B cell (primary cell): ENCODE results near the gene PRLR.

ENCODE experiments used
- EZH2 ChIP-seq: IDR thresholded peaks from 2 replicates; pipeline ENCODE4 v1.6.1; 2012; ENCODE audit warnings: borderline replicate concordance, low read depth, mild to moderate bottlenecking, moderate library complexity, low read length; ENCODE audit not compliant: insufficient read depth, poor library complexity, severe bottlenecking
- TF ChIP-seq, protein P1 (sequence below): fragments of 200-600 bp; IDR thresholded peaks from one replicate; pipeline ENCODE4 v1.8.0; 2022; ENCODE audit warnings: antibody characterized with exemption, mild to moderate bottlenecking

DNA sequence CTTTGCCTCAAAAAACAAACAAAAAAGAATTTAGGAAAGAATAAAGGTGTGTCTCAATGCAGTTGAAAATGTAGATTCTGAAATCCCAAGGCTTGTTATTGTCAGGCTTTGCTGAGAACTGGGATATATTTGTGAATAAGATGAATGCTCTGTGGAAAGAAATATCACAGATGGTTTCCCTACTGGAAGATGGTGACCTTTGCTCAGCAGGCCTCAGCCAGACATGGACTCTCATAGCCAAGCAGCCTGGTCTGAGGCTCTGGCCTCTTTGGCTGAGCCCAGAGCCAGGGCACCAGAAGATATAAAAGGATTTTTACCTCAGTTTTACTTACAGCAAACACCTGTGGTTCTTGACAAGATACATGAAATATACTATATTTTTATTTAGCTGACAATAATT is 219.6 kb downstream of the PRLR start:
- TF ChIP-seq, protein P1, sequence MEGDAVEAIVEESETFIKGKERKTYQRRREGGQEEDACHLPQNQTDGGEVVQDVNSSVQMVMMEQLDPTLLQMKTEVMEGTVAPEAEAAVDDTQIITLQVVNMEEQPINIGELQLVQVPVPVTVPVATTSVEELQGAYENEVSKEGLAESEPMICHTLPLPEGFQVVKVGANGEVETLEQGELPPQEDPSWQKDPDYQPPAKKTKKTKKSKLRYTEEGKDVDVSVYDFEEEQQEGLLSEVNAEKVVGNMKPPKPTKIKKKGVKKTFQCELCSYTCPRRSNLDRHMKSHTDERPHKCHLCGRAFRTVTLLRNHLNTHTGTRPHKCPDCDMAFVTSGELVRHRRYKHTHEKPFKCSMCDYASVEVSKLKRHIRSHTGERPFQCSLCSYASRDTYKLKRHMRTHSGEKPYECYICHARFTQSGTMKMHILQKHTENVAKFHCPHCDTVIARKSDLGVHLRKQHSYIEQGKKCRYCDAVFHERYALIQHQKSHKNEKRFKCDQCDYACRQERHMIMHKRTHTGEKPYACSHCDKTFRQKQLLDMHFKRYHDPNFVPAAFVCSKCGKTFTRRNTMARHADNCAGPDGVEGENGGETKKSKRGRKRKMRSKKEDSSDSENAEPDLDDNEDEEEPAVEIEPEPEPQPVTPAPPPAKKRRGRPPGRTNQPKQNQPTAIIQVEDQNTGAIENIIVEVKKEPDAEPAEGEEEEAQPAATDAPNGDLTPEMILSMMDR: no peak
- no peak for TF ChIP-seq EZH2
